Mesenchymal stem cell (in vitro differentiated cells and primary cell): ENCODE measurements around the gene PITHD1.
A peak's percentile ranks its signal among the peaks of the same experiment; 100 is the strongest.
"Not testable (repeated sequence)": the region's sequence is repeated elsewhere in the genome, so short reads cannot be mapped to it uniquely, and the experiment has no call there.

ENCODE experiments used
- DNase-seq: peaks from one replicate; pipeline ENCODE4 v3.0.0-alpha.2; 2013
- H2AFZ ChIP-seq: one replicate; pipeline ENCODE4 v1.6.1; 2013; ENCODE audit warnings: low read depth, mild to moderate bottlenecking, control low read depth, inconsistent platforms, low read length, moderate library complexity
- H2AK5ac ChIP-seq: 2 replicates; pipeline ENCODE4 v1.6.1; 2013; ENCODE audit warnings: low read length, moderate library complexity, mild to moderate bottlenecking, inconsistent platforms; ENCODE audit not compliant: severe bottlenecking
- H2BK120ac ChIP-seq: one replicate; pipeline ENCODE4 v1.6.1; 2013; ENCODE audit warnings: low read depth, mild to moderate bottlenecking, inconsistent platforms, low read length, moderate library complexity
- H2BK12ac ChIP-seq, 2 experiments: one replicate each; pipeline ENCODE4 v1.6.1; 2013; ENCODE audit warnings: inconsistent platforms in 2 of 2, low read length in 2 of 2, mild to moderate bottlenecking in 2 of 2, moderate library complexity in 2 of 2, control low read depth in 1 of 2
- H2BK15ac ChIP-seq: one replicate; pipeline ENCODE4 v1.6.1; 2013; ENCODE audit warnings: mild to moderate bottlenecking, low read depth, inconsistent platforms; ENCODE audit not compliant: poor library complexity, severe bottlenecking
- H2BK5ac ChIP-seq: 2 replicates; pipeline ENCODE4 v1.6.1; 2013; ENCODE audit warnings: low read depth, mild to moderate bottlenecking, low read length, control low read depth, inconsistent platforms; ENCODE audit not compliant: poor library complexity, severe bottlenecking
- H3K14ac ChIP-seq, 2 experiments: one replicate each; pipeline ENCODE4 v1.6.1; 2013; ENCODE audit warnings: inconsistent platforms in 2 of 2, low read length in 2 of 2, control low read depth in 1 of 2, mild to moderate bottlenecking in 1 of 2, moderate library complexity in 1 of 2
- H3K18ac ChIP-seq, 2 experiments: one replicate each; pipeline ENCODE4 v1.6.1; 2013; ENCODE audit warnings: inconsistent platforms in 2 of 2, low read length in 2 of 2, control low read depth in 1 of 2, low read depth in 1 of 2, mild to moderate bottlenecking in 1 of 2
- H3K23ac ChIP-seq, 2 experiments: one replicate each; pipeline ENCODE4 v1.6.1; 2013; ENCODE audit warnings: inconsistent platforms in 2 of 2, low read length in 2 of 2, mild to moderate bottlenecking in 2 of 2, moderate library complexity in 2 of 2, control low read depth in 1 of 2
- H3K27ac ChIP-seq: 2 replicates; pipeline ENCODE4 v1.5.1; 2013; ENCODE audit warnings: mild to moderate bottlenecking, moderate library complexity, low read length, control low read depth, inconsistent platforms; ENCODE audit not compliant: poor library complexity, severe bottlenecking
- H3K27me3 ChIP-seq, 2 experiments: 2 replicates each; pipeline versions ENCODE4 v1.6.1 to v1.7.0; 2013; ENCODE audit warnings: low read length in 2 of 2, mild to moderate bottlenecking in 2 of 2, moderate library complexity in 2 of 2, control low read depth in 1 of 2, inconsistent platforms in 1 of 2; ENCODE audit not compliant: control insufficient read depth in 1 of 2, insufficient read depth in 1 of 2
- H3K36me3 ChIP-seq, 2 experiments: 2 replicates each; pipeline versions ENCODE4 v1.6.1 to v1.7.0; 2013; ENCODE audit warnings: low read length in 2 of 2, control low read depth in 1 of 2, inconsistent platforms in 1 of 2, low read depth in 1 of 2, mild to moderate bottlenecking in 1 of 2; ENCODE audit not compliant: insufficient read depth in 2 of 2, control insufficient read depth in 1 of 2
- H3K4ac ChIP-seq, 2 experiments: one replicate each; pipeline ENCODE4 v1.6.1; 2013; ENCODE audit warnings: inconsistent platforms in 2 of 2, low read length in 2 of 2, mild to moderate bottlenecking in 2 of 2, moderate library complexity in 2 of 2, control low read depth in 1 of 2, low read depth in 1 of 2
- H3K4me1 ChIP-seq: 2 replicates; pipeline ENCODE4 v1.6.1; 2013; ENCODE audit warnings: low read depth, low read length, control low read depth; ENCODE audit not compliant: control insufficient read depth, insufficient read depth
- H3K4me2 ChIP-seq: 2 replicates; pipeline ENCODE4 v1.6.1; 2013; ENCODE audit warnings: low read length, mild to moderate bottlenecking, inconsistent platforms; ENCODE audit not compliant: poor library complexity, severe bottlenecking
- H3K4me3 ChIP-seq, 2 experiments: 2 replicates each; pipeline versions ENCODE4 v1.5.1 to v1.7.0; 2013; ENCODE audit warnings: low read length in 2 of 2, mild to moderate bottlenecking in 2 of 2, control low read depth in 1 of 2, low read depth in 1 of 2; ENCODE audit not compliant: insufficient read depth in 1 of 2
- H3K79me1 ChIP-seq: replicated peaks from 2 replicates; pipeline ENCODE4 v1.6.1; 2013; ENCODE audit warnings: mild to moderate bottlenecking, control low read depth, low read length, inconsistent platforms; ENCODE audit not compliant: poor library complexity, severe bottlenecking
- H3K9ac ChIP-seq: 2 replicates; pipeline ENCODE4 v1.7.0; 2013; ENCODE audit warnings: mild to moderate bottlenecking, low read length, moderate library complexity
- H3K9me3 ChIP-seq: 2 replicates; pipeline ENCODE4 v1.7.0; 2013; ENCODE audit warnings: mild to moderate bottlenecking, low read length; ENCODE audit not compliant: control insufficient read depth
- H4K8ac ChIP-seq: one replicate; pipeline ENCODE4 v1.6.1; 2013; ENCODE audit warnings: inconsistent platforms, mild to moderate bottlenecking, low read length, moderate library complexity
- H4K91ac ChIP-seq: one replicate; pipeline ENCODE4 v1.6.1; 2013; ENCODE audit warnings: mild to moderate bottlenecking, low read length, inconsistent platforms
- WGBS: methylation state at CpG from one replicate; pipeline ENCODE4 v1.1.7; 2013; ENCODE audit warnings: mixed read lengths; 5-methylcytosine and 5-hydroxymethylcytosine counted together

Gene PITHD1

GRCh38 chr1:23824711-23825075 is 46.5 kb downstream of the PITHD1 start:
- 4% methylated on average over 7 of the region's 8 CpGs for WGBS

DNA sequence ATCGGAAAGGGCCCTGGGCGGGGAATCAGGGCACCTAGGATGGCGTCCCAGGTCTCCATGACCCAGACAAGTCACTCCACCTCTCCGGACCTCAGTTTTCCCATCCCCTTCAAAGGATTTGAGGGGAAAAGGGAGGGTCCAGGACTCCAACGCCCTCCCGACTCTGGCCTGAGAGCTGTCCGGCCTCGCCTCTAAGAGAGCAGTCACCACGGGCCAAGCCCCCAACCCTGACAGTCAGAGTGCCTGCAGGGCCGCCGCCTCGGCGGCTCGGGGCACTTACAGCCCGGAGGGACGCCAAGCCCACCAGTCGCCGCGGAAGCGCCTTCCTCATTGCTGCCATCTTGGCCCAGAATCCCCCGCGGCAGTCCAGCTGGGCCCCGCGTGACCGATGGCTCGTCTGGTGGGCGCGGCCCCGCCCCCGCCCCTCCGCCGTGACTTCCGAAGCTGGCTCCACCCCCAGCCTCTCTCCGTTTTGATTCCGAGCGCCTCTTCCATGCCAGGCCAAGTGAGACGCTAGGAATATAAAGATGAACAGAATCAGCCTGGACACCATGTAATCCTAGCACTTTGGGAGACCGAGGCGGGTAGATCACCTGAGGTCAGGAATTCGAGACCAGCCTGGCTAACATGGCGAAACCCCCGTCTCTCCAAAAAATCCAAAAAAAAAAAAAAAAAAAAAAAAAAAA is 47.0 kb downstream of the PITHD1 start, which contains the start of gene HMGCL:
Gene HMGCL (minus strand): TSS at position 354 of the 686 bp plus-strand sequence. CDS start 14 bp downstream, at position 340.
- Histone ChIP-seq H2BK12ac (no peak within 1 kb of the TSS), H2AK5ac (peak within 1 kb of the TSS; percentile 86), H2BK120ac (peak within 1 kb of the TSS; percentile 87), H3K27me3 (no peaks in the 10 kb centered on the region), H3K9me3 (no peaks in the 10 kb centered on the region), H3K36me3 (peaks cover 0 to 3% of the 10 kb centered on the region in 2 experiments), H3K9ac (peak within 1 kb of the TSS; percentile 100), H4K91ac (peak within 1 kb of the TSS; percentile 98), H3K4me3 (peak within 1 kb of the TSS; percentile 95 to 100), H3K4me2 (peak within 1 kb of the TSS; percentile 59), H3K4me1 (peaks cover 3% of the 10 kb centered on the region), H2AFZ (peak within 1 kb of the TSS; percentile 64), H2BK15ac (peak within 1 kb of the TSS; percentile 77), H3K18ac (peak within 1 kb of the TSS; percentile 98 to 100), H3K79me1 (peaks cover 20% of the 10 kb centered on the region), H3K14ac (peak within 1 kb of the TSS; percentile 93 to 94), H4K8ac (peak within 1 kb of the TSS; percentile 99), H3K27ac (peak within 1 kb of the TSS; percentile 77), H3K23ac (no peak within 1 kb of the TSS), H3K4ac (peak within 1 kb of the TSS; percentile 95 to 100), H2BK5ac (peak within 1 kb of the TSS; percentile 69)
- DNase-seq, result peak; percentile 92
- WGBS, result under 1% methylated on average over 39 of the region's 42 CpGs

More at GRCh38 chr1:23824711-23825075, 46.5 kb downstream of the PITHD1 start:
- Histone ChIP-seq H3K23ac (no peak overlapping the region), H2BK12ac (no peak overlapping the region), H3K9me3 (no peaks in the 10 kb centered on the region), H2AK5ac (peak overlapping the region; percentile 86), H3K27ac (peak overlapping the region; percentile 77), H2BK5ac (no peak overlapping the region), H3K27me3 (no peaks in the 10 kb centered on the region), H3K4me3 (peak overlapping the region; percentile 95 to 100), H3K14ac (peak overlapping the region in 1 of 2 experiments; percentile 94), H3K18ac (peak overlapping the region; percentile 98 to 100), H3K9ac (peak overlapping the region; percentile 100), H3K4ac (peak overlapping the region; percentile 95 to 100), H4K8ac (peak overlapping the region; percentile 99), H3K4me1 (peaks cover 3% of the 10 kb centered on the region), H2BK120ac (peak overlapping the region; percentile 87), H3K36me3 (peaks cover under 1 to 7% of the 10 kb centered on the region in 2 experiments), H4K91ac (peak overlapping the region; percentile 98), H2AFZ (peak overlapping the region; percentile 64), H3K4me2 (peak overlapping the region; percentile 59), H2BK15ac (peak overlapping the region; percentile 77), H3K79me1 (peaks cover 20% of the 10 kb centered on the region)
- peak; percentile 15 for DNase-seq

GRCh38 chr1:23825762-23826522 is 47.7 kb downstream of the PITHD1 start:
- H4K91ac ChIP-seq, result no peak overlapping the region
- H3K4me1 ChIP-seq, result peaks cover 3% of the 10 kb centered on the region
- H2BK15ac ChIP-seq, result no peak overlapping the region
- peaks cover 18% of the 10 kb centered on the region for H3K79me1 ChIP-seq
- no peak overlapping the region for H2BK12ac ChIP-seq
- H3K4ac ChIP-seq, result no peak overlapping the region
- 99% methylated on average over 15 of the region's 24 CpGs for WGBS
- no peak overlapping the region for H3K18ac ChIP-seq
- no peak overlapping the region for H3K14ac ChIP-seq
- no peak overlapping the region for H2BK120ac ChIP-seq
- H3K36me3 ChIP-seq, result no peaks in the 10 kb centered on the region
- H3K9ac ChIP-seq, result peak overlapping the region; percentile 100
- no peak overlapping the region for H3K27ac ChIP-seq
- H2AK5ac ChIP-seq, result no peak overlapping the region
- H2AFZ ChIP-seq, result no peak overlapping the region
- H4K8ac ChIP-seq, result no peak overlapping the region
- H3K27me3 ChIP-seq, result no peaks in the 10 kb centered on the region
- H2BK5ac ChIP-seq, result no peak overlapping the region
- H3K9me3 ChIP-seq, result no peaks in the 10 kb centered on the region
- H3K23ac ChIP-seq, result no peak overlapping the region
- peak overlapping the region in 1 of 2 experiments; percentile 100 for H3K4me3 ChIP-seq
- DNase-seq, result no peak
- H3K4me2 ChIP-seq, result no peak overlapping the region

DNA sequence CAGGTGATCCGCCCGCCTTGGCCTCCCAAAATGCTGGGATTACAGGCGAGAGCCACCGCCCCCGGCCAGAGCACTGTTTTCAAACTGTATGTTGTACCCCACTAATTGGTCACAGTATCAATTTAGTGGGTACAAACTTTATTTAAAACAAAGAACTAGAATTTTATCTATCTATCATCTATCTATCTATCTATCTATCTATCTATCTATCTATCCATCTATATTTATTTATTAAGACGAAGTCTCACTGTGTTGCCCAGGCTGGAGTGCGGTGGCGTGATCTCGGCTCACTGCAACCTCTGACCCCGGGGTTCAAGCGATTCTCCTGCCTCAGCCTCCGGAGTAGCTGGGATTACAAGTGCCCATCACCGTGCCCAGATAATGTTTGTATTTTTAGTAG is 48.4 kb downstream of the PITHD1 start:
- WGBS, result over 99% methylated on average over 10 of the region's 13 CpGs
- not testable (repeated sequence) for H3K9me3 ChIP-seq, H3K18ac ChIP-seq, H2BK120ac ChIP-seq, DNase-seq, H3K9ac ChIP-seq, H3K4me2 ChIP-seq, H3K27ac ChIP-seq, H3K4ac ChIP-seq, H2BK5ac ChIP-seq, H3K23ac ChIP-seq, H3K4me1 ChIP-seq, H3K36me3 ChIP-seq, H2AK5ac ChIP-seq, H2BK15ac ChIP-seq, H4K91ac ChIP-seq, H3K14ac ChIP-seq, H2AFZ ChIP-seq, H3K27me3 ChIP-seq, H4K8ac ChIP-seq, H3K4me3 ChIP-seq, H2BK12ac ChIP-seq
- peaks cover 18% of the 10 kb centered on the region for H3K79me1 ChIP-seq
